ENCODE measurements around the gene CLEC4F. TPM values are rescaled to one million over a fixed set of nuclear protein-coding genes. Genes with fewer than 3 reads are reported as not detected.

The CLEC4F gene
- total RNA-seq, 1 experiment from 2014 or later = not detected

DNA sequence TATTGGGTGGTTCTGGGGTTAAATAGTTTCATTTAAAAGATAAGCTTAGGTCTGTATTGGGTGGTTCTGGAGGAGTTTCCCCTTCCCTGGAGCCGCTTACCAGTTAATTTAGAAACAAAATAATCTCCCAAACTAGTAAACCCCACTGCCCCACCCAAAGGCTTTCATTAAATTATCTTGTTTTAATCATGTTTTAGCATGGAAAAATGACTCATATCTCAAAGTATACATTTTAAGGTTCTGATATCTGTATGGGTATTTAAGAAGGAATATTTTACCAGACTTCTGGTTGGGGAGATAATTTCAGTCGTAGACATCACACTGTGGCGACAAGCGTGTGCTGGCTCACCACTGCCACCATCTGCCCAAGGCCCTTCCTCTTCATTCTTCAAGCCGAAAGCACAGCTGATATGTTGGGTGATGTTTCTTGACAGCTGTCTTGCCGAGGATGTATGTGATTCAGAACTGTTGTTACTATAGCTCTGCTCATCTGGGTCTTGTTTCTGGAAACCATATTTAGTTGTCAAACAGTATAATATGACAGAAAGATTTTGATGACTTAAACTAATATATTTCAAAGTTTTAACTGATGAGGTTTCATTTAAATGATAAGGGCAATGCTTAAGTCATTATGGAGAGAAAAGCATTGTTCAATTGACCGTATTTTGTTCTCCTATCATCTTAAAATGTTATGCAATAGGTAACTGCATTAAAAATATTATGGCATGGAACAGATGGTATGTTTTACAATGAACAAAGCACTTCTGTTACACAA is 35.1 kb downstream of the CLEC4F start:
- no peaks in the 10 kb centered on the region for H3K27me3 ChIP-seq (ENCODE audit: low read length)
- no peak overlapping the region for H3K9ac ChIP-seq (ENCODE audit: low read length)
- no peak overlapping the region for H2AFZ ChIP-seq (ENCODE audit: low read length)
- no peaks in the 10 kb centered on the region for H3K36me3 ChIP-seq (ENCODE audit: insufficient read depth, low read length)
- no peak overlapping the region for H3K27ac ChIP-seq (ENCODE audit: low read length)
- no peaks in the 10 kb centered on the region for H3K9me2 ChIP-seq (replicated peaks; ENCODE audit: insufficient read depth, low read length)
- no peaks in the 10 kb centered on the region for H3K9me3 ChIP-seq (ENCODE audit: low read length)
- no peak overlapping the region for H3K4me3 ChIP-seq (ENCODE audit: low read length)
- peak; percentile 78 for DNase-seq
- H4K20me1 ChIP-seq (ENCODE audit: insufficient read depth, low read depth, low read length) = no peaks in the 10 kb centered on the region
- H3K79me2 ChIP-seq (ENCODE audit: low read length) = no peaks in the 10 kb centered on the region
- H3K4me1 ChIP-seq (ENCODE audit: low read length) = no peaks in the 10 kb centered on the region
- no peak overlapping the region for H3K4me2 ChIP-seq (ENCODE audit: low read depth, low read length, poor library complexity, severe bottlenecking)

- H3K27me3 ChIP-seq (ENCODE audit: low read length) = no peaks in the 10 kb centered on the region
These were observed 36.1 kb downstream of the CLEC4F start for GRCh38 chr2:70784320-70784719.

GRCh38 chr2:70779911-70780545 is 40.4 kb downstream of the CLEC4F start:
- H3K9me2 ChIP-seq (replicated peaks; ENCODE audit: insufficient read depth, low read length) = no peaks in the 10 kb centered on the region
- H3K27ac ChIP-seq (ENCODE audit: low read length) = no peak overlapping the region
- H3K4me3 ChIP-seq (ENCODE audit: low read length) = no peak overlapping the region
- H3K4me2 ChIP-seq (ENCODE audit: low read depth, low read length, poor library complexity, severe bottlenecking) = no peak overlapping the region
- H2AFZ ChIP-seq (ENCODE audit: low read length) = no peak overlapping the region
- H3K79me2 ChIP-seq (ENCODE audit: low read length) = no peaks in the 10 kb centered on the region
- DNase-seq = no peak
- H4K20me1 ChIP-seq (ENCODE audit: insufficient read depth, low read depth, low read length) = no peaks in the 10 kb centered on the region
- no peaks in the 10 kb centered on the region for H3K4me1 ChIP-seq (ENCODE audit: low read length)
- no peaks in the 10 kb centered on the region for H3K36me3 ChIP-seq (ENCODE audit: insufficient read depth, low read length)
- H3K9me3 ChIP-seq (ENCODE audit: low read length) = no peaks in the 10 kb centered on the region
- H3K27me3 ChIP-seq (ENCODE audit: low read length) = no peaks in the 10 kb centered on the region
- H3K9ac ChIP-seq (ENCODE audit: low read length) = no peak overlapping the region

More at GRCh38 chr2:70784320-70784719, 36.1 kb downstream of the CLEC4F start:
- H3K9ac ChIP-seq (ENCODE audit: low read length) = no peak overlapping the region
- H2AFZ ChIP-seq (ENCODE audit: low read length) = no peak overlapping the region
- no peaks in the 10 kb centered on the region for H3K9me3 ChIP-seq (ENCODE audit: low read length)
- H3K9me2 ChIP-seq (replicated peaks; ENCODE audit: insufficient read depth, low read length) = no peaks in the 10 kb centered on the region
- no peak overlapping the region for H3K4me2 ChIP-seq (ENCODE audit: low read depth, low read length, poor library complexity, severe bottlenecking)
- H3K79me2 ChIP-seq (ENCODE audit: low read length) = no peaks in the 10 kb centered on the region
- no peaks in the 10 kb centered on the region for H3K36me3 ChIP-seq (ENCODE audit: insufficient read depth, low read length)
- no peaks in the 10 kb centered on the region for H4K20me1 ChIP-seq (ENCODE audit: insufficient read depth, low read depth, low read length)
- no peaks in the 10 kb centered on the region for H3K4me1 ChIP-seq (ENCODE audit: low read length)
- H3K4me3 ChIP-seq (ENCODE audit: low read length) = no peak overlapping the region
- no peak for DNase-seq
- H3K27ac ChIP-seq (ENCODE audit: low read length) = no peak overlapping the region

DNA sequence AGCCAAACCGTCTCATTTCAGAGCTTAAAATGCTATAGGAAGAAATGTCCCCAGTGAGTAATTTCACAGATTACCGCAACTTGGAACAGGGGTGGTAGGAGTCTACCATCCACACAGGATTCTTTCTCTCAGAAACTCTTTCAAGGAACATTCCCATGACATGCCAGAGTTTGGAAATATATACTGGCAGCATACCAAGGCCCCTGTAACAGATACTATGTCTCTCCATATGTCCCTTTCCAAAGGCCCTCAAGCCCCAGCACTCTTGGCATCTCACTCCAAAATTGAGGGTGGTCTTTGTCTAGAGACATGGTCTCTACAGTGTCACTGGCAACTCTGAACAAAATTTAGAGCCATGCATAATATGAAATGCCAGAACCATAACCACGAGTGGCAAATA is 40.9 kb downstream of the CLEC4F start:
- Histone ChIP-seq H4K20me1 (ENCODE audit: insufficient read depth, low read depth, low read length) (no peaks in the 10 kb centered on the region), H3K4me3 (ENCODE audit: low read length) (no peak overlapping the region), H3K36me3 (ENCODE audit: insufficient read depth, low read length) (no peaks in the 10 kb centered on the region), H3K9me2 (replicated peaks; ENCODE audit: insufficient read depth, low read length) (no peaks in the 10 kb centered on the region), H2AFZ (ENCODE audit: low read length) (no peak overlapping the region), H3K9me3 (ENCODE audit: low read length) (no peaks in the 10 kb centered on the region), H3K79me2 (ENCODE audit: low read length) (no peaks in the 10 kb centered on the region), H3K4me2 (ENCODE audit: low read depth, low read length, poor library complexity, severe bottlenecking) (no peak overlapping the region), H3K27ac (ENCODE audit: low read length) (no peak overlapping the region), H3K27me3 (ENCODE audit: low read length) (no peaks in the 10 kb centered on the region), H3K4me1 (ENCODE audit: low read length) (no peaks in the 10 kb centered on the region), H3K9ac (ENCODE audit: low read length) (no peak overlapping the region)
- DNase-seq = no peak

- H3K4me3 ChIP-seq (ENCODE audit: low read length) = no peak overlapping the region
- H3K9ac ChIP-seq (ENCODE audit: low read length) = no peak overlapping the region
- no peaks in the 10 kb centered on the region for H3K9me3 ChIP-seq (ENCODE audit: low read length)
These were observed 41.7 kb downstream of the CLEC4F start for GRCh38 chr2:70778676-70779075.

GRCh38 chr2:70777450-70777849 is 42.9 kb downstream of the CLEC4F start:
- H3K4me3 ChIP-seq (ENCODE audit: low read length) = no peak overlapping the region
- H3K9ac ChIP-seq (ENCODE audit: low read length) = no peak overlapping the region
- no peak overlapping the region for H3K4me2 ChIP-seq (ENCODE audit: low read depth, low read length, poor library complexity, severe bottlenecking)
- no peak overlapping the region for H2AFZ ChIP-seq (ENCODE audit: low read length)
- H3K9me2 ChIP-seq (replicated peaks; ENCODE audit: insufficient read depth, low read length) = no peaks in the 10 kb centered on the region
- no peaks in the 10 kb centered on the region for H3K79me2 ChIP-seq (ENCODE audit: low read length)
- no peak overlapping the region for H3K27ac ChIP-seq (ENCODE audit: low read length)
- no peaks in the 10 kb centered on the region for H3K36me3 ChIP-seq (ENCODE audit: insufficient read depth, low read length)
- H4K20me1 ChIP-seq (ENCODE audit: insufficient read depth, low read depth, low read length) = no peaks in the 10 kb centered on the region
- H3K9me3 ChIP-seq (ENCODE audit: low read length) = no peaks in the 10 kb centered on the region
- H3K27me3 ChIP-seq (ENCODE audit: low read length) = no peaks in the 10 kb centered on the region
- H3K4me1 ChIP-seq (ENCODE audit: low read length) = no peaks in the 10 kb centered on the region
- DNase-seq = no peak

More at GRCh38 chr2:70778676-70779075, 41.7 kb downstream of the CLEC4F start:
- no peak overlapping the region for H2AFZ ChIP-seq (ENCODE audit: low read length)
- H3K9me2 ChIP-seq (replicated peaks; ENCODE audit: insufficient read depth, low read length) = no peaks in the 10 kb centered on the region
- H3K27ac ChIP-seq (ENCODE audit: low read length) = no peak overlapping the region
- no peaks in the 10 kb centered on the region for H3K36me3 ChIP-seq (ENCODE audit: insufficient read depth, low read length)
- H3K27me3 ChIP-seq (ENCODE audit: low read length) = no peaks in the 10 kb centered on the region
- H4K20me1 ChIP-seq (ENCODE audit: insufficient read depth, low read depth, low read length) = no peaks in the 10 kb centered on the region
- H3K79me2 ChIP-seq (ENCODE audit: low read length) = no peaks in the 10 kb centered on the region
- H3K4me2 ChIP-seq (ENCODE audit: low read depth, low read length, poor library complexity, severe bottlenecking) = no peak overlapping the region
- DNase-seq = no peak
- H3K4me1 ChIP-seq (ENCODE audit: low read length) = no peaks in the 10 kb centered on the region

DNA sequence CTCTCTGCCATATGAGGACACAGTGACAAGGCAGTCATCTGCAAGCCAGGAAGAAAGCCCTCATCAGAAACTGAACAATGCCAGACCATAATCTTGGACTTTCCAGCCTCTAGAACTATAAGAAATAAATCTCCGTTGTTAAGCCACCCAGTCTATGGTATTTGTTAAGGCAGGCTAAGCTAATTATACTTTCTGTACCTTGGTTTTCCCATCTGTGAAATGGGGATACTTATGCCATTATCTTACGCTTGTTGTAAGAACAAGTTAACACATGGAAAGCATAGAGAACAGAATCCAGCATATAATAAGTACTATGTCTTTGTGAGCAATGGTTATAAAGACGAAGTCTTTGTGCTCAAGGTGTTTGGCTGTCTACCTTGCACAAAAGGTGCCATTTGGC is 44.1 kb downstream of the CLEC4F start:
- Histone ChIP-seq H2AFZ (ENCODE audit: low read length) (no peak overlapping the region), H3K36me3 (ENCODE audit: insufficient read depth, low read length) (no peaks in the 10 kb centered on the region), H3K4me2 (ENCODE audit: low read depth, low read length, poor library complexity, severe bottlenecking) (no peak overlapping the region), H3K4me1 (ENCODE audit: low read length) (no peaks in the 10 kb centered on the region), H3K9me2 (replicated peaks; ENCODE audit: insufficient read depth, low read length) (no peaks in the 10 kb centered on the region), H4K20me1 (ENCODE audit: insufficient read depth, low read depth, low read length) (no peaks in the 10 kb centered on the region), H3K9me3 (ENCODE audit: low read length) (no peaks in the 10 kb centered on the region), H3K79me2 (ENCODE audit: low read length) (no peaks in the 10 kb centered on the region), H3K4me3 (ENCODE audit: low read length) (no peak overlapping the region), H3K27ac (ENCODE audit: low read length) (no peak overlapping the region), H3K9ac (ENCODE audit: low read length) (no peak overlapping the region), H3K27me3 (ENCODE audit: low read length) (no peaks in the 10 kb centered on the region)
- DNase-seq = no peak

DNA sequence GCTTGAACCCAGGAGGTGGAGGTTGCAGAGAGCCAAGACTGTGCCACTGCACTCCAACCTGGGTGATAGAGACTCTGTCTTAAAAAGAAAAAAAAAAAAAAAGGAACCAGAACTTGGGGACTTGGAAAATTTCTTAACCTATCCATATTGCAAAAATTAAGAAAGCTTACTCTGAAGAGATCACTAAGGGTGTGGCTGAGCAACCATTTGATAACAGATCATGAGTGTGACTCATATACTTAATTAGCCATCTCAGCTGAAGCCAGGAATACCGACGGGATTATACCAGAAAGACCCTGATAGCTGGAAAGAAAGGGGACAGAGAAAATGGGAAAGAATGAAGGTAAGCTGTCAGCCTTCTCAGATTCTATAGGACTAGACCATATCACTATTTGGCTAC is 45.3 kb downstream of the CLEC4F start:
- Histone ChIP-seq H3K4me1 (ENCODE audit: low read length) (no peaks in the 10 kb centered on the region), H3K36me3 (ENCODE audit: insufficient read depth, low read length) (no peaks in the 10 kb centered on the region), H2AFZ (ENCODE audit: low read length) (no peak overlapping the region), H3K27ac (ENCODE audit: low read length) (no peak overlapping the region), H3K9me3 (ENCODE audit: low read length) (no peaks in the 10 kb centered on the region), H3K9ac (ENCODE audit: low read length) (no peak overlapping the region), H3K9me2 (replicated peaks; ENCODE audit: insufficient read depth, low read length) (no peaks in the 10 kb centered on the region), H3K79me2 (ENCODE audit: low read length) (no peaks in the 10 kb centered on the region), H4K20me1 (ENCODE audit: insufficient read depth, low read depth, low read length) (no peaks in the 10 kb centered on the region), H3K4me3 (ENCODE audit: low read length) (no peak overlapping the region), H3K4me2 (ENCODE audit: low read depth, low read length, poor library complexity, severe bottlenecking) (no peak overlapping the region), H3K27me3 (ENCODE audit: low read length) (no peaks in the 10 kb centered on the region)
- no peak for DNase-seq

All from Karpas-422 (cell line).